HEK293T (cell line): ENCODE measurements around the gene BCOR.
A peak's percentile ranks its signal among the peaks of the same experiment; 100 is the strongest.

ENCODE experiments used
- CTCF ChIA-PET: fragments of 350-600 bp; formaldehyde crosslinking; extraction: SDS; loops from one replicate; lab custom pipeline; 2021; ENCODE audit warnings: antibody characterized with exemption, inconsistent platforms; lab: Yijun Ruan, JAX
- POLR2A ChIA-PET: fragments of 350-600 bp; formaldehyde crosslinking; extraction: SDS; loops from one replicate; lab custom pipeline; 2020; ENCODE audit warnings: antibody characterized with exemption, inconsistent platforms; lab: Yijun Ruan, JAX
- DNase-seq: peaks from one replicate; pipeline ENCODE4 v3.0.0; 2012; ENCODE audit warnings: mixed read lengths; ENCODE audit errors: extremely low spot score
- ARNT ChIP-seq: fragments of 450-650 bp; IDR thresholded peaks from 2 replicates; pipeline ENCODE4 v1.6.1; 2017; ENCODE audit warnings: mild to moderate bottlenecking
- BHLHE40 ChIP-seq: fragments of 450-650 bp; IDR thresholded peaks from 2 replicates; pipeline ENCODE4 v1.6.1; 2016; ENCODE audit warnings: mild to moderate bottlenecking, moderate library complexity, borderline replicate concordance
- CTBP1 ChIP-seq: fragments of 450-650 bp; IDR thresholded peaks from 2 replicates; pipeline ENCODE4 v1.6.1; 2016; ENCODE audit warnings: borderline replicate concordance
- ELF4 ChIP-seq: fragments of 450-650 bp; IDR thresholded peaks from 2 replicates; pipeline ENCODE4 v1.6.1; 2017; ENCODE audit warnings: antibody characterized with exemption
- FOXA1 ChIP-seq: fragments of 450-650 bp; IDR thresholded peaks from 2 replicates; pipeline ENCODE4 v1.6.1; 2016; ENCODE audit warnings: mild to moderate bottlenecking
- FOXK2 ChIP-seq: fragments of 450-650 bp; IDR thresholded peaks from 2 replicates; pipeline ENCODE4 v1.6.1; 2016; ENCODE audit warnings: mild to moderate bottlenecking
- FOXM1 ChIP-seq: fragments of 450-650 bp; IDR thresholded peaks from 2 replicates; pipeline ENCODE4 v1.6.1; 2017; ENCODE audit warnings: mild to moderate bottlenecking, borderline replicate concordance
- HDGF ChIP-seq: fragments of 450-650 bp; IDR thresholded peaks from 2 replicates; pipeline ENCODE4 v1.6.1; 2017; ENCODE audit warnings: antibody characterized with exemption, borderline replicate concordance
- L3MBTL2 ChIP-seq: fragments of 450-650 bp; conservative IDR thresholded peaks from 2 replicates; pipeline ENCODE4 v1.6.1; 2016; ENCODE audit warnings: mild to moderate bottlenecking
- LEF1 ChIP-seq: fragments of 450-650 bp; IDR thresholded peaks from 2 replicates; pipeline ENCODE4 v1.6.1; 2017; ENCODE audit warnings: mild to moderate bottlenecking, borderline replicate concordance
- NFRKB ChIP-seq: fragments of 450-650 bp; IDR thresholded peaks from 2 replicates; pipeline ENCODE4 v1.6.1; 2016; ENCODE audit warnings: mild to moderate bottlenecking, moderate library complexity
- PKNOX1 ChIP-seq: fragments of 450-650 bp; IDR thresholded peaks from 2 replicates; pipeline ENCODE4 v1.6.1; 2016
- SP1 ChIP-seq: fragments of 450-650 bp; IDR thresholded peaks from 2 replicates; pipeline ENCODE4 v1.6.1; 2017
- SUZ12 ChIP-seq: fragments of 450-650 bp; IDR thresholded peaks from 2 replicates; pipeline ENCODE4 v1.6.1; 2016; ENCODE audit warnings: mild to moderate bottlenecking
- TARDBP ChIP-seq: fragments of 450-650 bp; IDR thresholded peaks from 2 replicates; pipeline ENCODE4 v1.6.1; 2016
- ZNF384 ChIP-seq: fragments of 450-650 bp; IDR thresholded peaks from 2 replicates; pipeline ENCODE4 v1.6.1; 2016

Gene BCOR

GRCh38 chrX:40092808-40093435 lies 4.8 kb downstream of the BCOR start:
- no peak for TF ChIP-seq NFRKB
- peak; percentile 50 for TF ChIP-seq PKNOX1
- TF ChIP-seq BHLHE40, result no peak
- POLR2A ChIA-PET, result interaction anchor here (1.6 to 2.4 kb wide), 5 partner anchors 12 to 80 kb away, joined by 4 to 15 read pairs (median 10); no protein-coding TSS in a partner anchor
- CTCF ChIA-PET, result interaction anchor here (0.6 kb wide), 1 partner anchor 78 kb away, joined by 7 read pairs; no protein-coding TSS in a partner anchor
- DNase-seq, result no peak

GRCh38 chrX:40091691-40092421 lies 5.9 kb downstream of the BCOR start:
- ChIA-PET CTCF (interaction anchor here (0.6 kb wide), 1 partner anchor 40 kb away, joined by 3 read pairs; no protein-coding TSS in a partner anchor), POLR2A (interaction anchor here (1.1 to 2.4 kb wide), 4 partner anchors 13 to 79 kb away, joined by 3 to 15 read pairs (median 6); no protein-coding TSS in a partner anchor)
- TF ChIP-seq SUZ12, result no peak
- TF ChIP-seq SP1, result no peak
- no peak for TF ChIP-seq NFRKB
- no peak for TF ChIP-seq CTBP1
- no peak for TF ChIP-seq TARDBP
- no peak for TF ChIP-seq ZNF384
- TF ChIP-seq PKNOX1, result no peak
- TF ChIP-seq FOXK2, result no peak
- no peak for TF ChIP-seq ELF4
- no peak for TF ChIP-seq L3MBTL2
- TF ChIP-seq LEF1, result no peak
- no peak for TF ChIP-seq FOXA1
- no peak for TF ChIP-seq ARNT
- no peak for DNase-seq

GRCh38 chrX:40090961-40091360 lies 6.8 kb downstream of the BCOR start:
- TF ChIP-seq CTBP1, result no peak
- 0 out of 2 replicates have a peak, but pooled peaks have one; percentile 6 for TF ChIP-seq L3MBTL2
- ChIA-PET POLR2A (interaction anchor here (1.1 kb wide), 1 partner anchor 17 kb away, joined by 3 read pairs; no protein-coding TSS in a partner anchor), CTCF (interaction anchor here (0.6 kb wide), 1 partner anchor 437 kb away, joined by 3 read pairs; no protein-coding TSS in a partner anchor)
- DNase-seq, result no peak

- TF ChIP-seq ARNT, result no peak
- TF ChIP-seq FOXA1, result no peak
- 0 out of 2 replicates have a peak, but pooled peaks have one; percentile 14 for TF ChIP-seq L3MBTL2
- CTCF ChIA-PET, result no interaction called here
- POLR2A ChIA-PET, result interaction anchor here (1.4 kb wide), 1 partner anchor 8 kb away, joined by 5 read pairs; the partner anchor contains the start of gene BCOR
These were observed 7.5 kb downstream of the BCOR start for GRCh38 chrX:40090050-40090804.

GRCh38 chrX:40088803-40089540 lies 8.8 kb downstream of the BCOR start:
- CTCF ChIA-PET, result no interaction called here
- TF ChIP-seq LEF1 (no peak), SUZ12 (no peak), FOXM1 (no peak), L3MBTL2 (no peak), PKNOX1 (no peak), FOXK2 (no peak), ZNF384 (no peak), BHLHE40 (no peak), ELF4 (no peak), SP1 (no peak), CTBP1 (no peak), ARNT (no peak), FOXA1 (no peak), HDGF (no peak), NFRKB (no peak), TARDBP (no peak)
- no peak for DNase-seq
- POLR2A ChIA-PET, result interaction anchor here (1.4 kb wide), 1 partner anchor 9 kb away, joined by 5 read pairs; the partner anchor contains the start of gene BCOR

More at GRCh38 chrX:40090050-40090804, 7.5 kb downstream of the BCOR start:
- DNase-seq, result no peak
